A549 (cell line): ENCODE measurements around the gene GPATCH4. TPM values are rescaled to one million over a fixed set of nuclear protein-coding genes. Genes with fewer than 3 reads are reported as not detected.

Experiments
- ATAC-seq, 2 experiments: fragments of 200-7000 bp in 1 of 2; fragments of >200 bp in 1 of 2; cut with Nextera tagmentation in 1 of 2; cut with Tn5 transposase in 1 of 2; 3 replicates each; pipeline versions ENCODE4 v1.8.0 to v1.9.1; 2018 to 2020; ENCODE audit warnings: mild to moderate bottlenecking in 1 of 2, moderate library complexity in 1 of 2
- CTCF ChIA-PET: fragments of 300-600 bp; sonication (Branson Sonifier 250); formaldehyde crosslinking; extraction: SDS; loops from one replicate; lab custom pipeline; 2021; ENCODE audit warnings: antibody characterized with exemption, inconsistent platforms; lab: Yijun Ruan, JAX
- POLR2A ChIA-PET: fragments of 350-600 bp; formaldehyde crosslinking; extraction: SDS; loops from one replicate; lab custom pipeline; 2021; ENCODE audit warnings: antibody characterized with exemption, inconsistent platforms; lab: Yijun Ruan, JAX
- DNase-seq, 2 experiments: peaks; one replicate each; pipeline versions ENCODE4 v3.0.0 to v3.0.0-alpha.2; 2011 to 2016; ENCODE audit warnings: low read depth in 1 of 2, low spot score in 1 of 2
- FAIRE-seq: peaks from 2 replicates; lab custom pipeline; 2011; peaks lifted over from hg19 to GRCh38; lab: Jason Lieb, UNC
- H3K27ac ChIP-seq, 2 experiments: fragments of >200 bp; sonication (Bioruptor Twin); formaldehyde crosslinking; 3 replicates each; pipeline ENCODE4 v1.5.1; 2016 to 2017
- H3K4me1 ChIP-seq: fragments of >200 bp; sonication (Bioruptor Twin); formaldehyde crosslinking; 3 replicates; pipeline ENCODE4 v1.6.1; 2016
- H3K4me2 ChIP-seq: fragments of >200 bp; sonication (Bioruptor Twin); formaldehyde crosslinking; 3 replicates; pipeline ENCODE4 v1.6.1; 2016
- H3K4me3 ChIP-seq: fragments of >200 bp; sonication (Bioruptor Twin); formaldehyde crosslinking; 3 replicates; pipeline ENCODE4 v1.5.1; 2016
- H3K9me3 ChIP-seq: fragments of >200 bp; sonication (Bioruptor Twin); formaldehyde crosslinking; 3 replicates; pipeline ENCODE4 v1.6.1; 2016
- CTCF ChIP-seq: fragments of >200 bp; sonication (Bioruptor Twin); formaldehyde crosslinking; IDR thresholded peaks from 3 replicates; pipeline ENCODE4 v1.5.1; 2016
- FOSB ChIP-seq: fragments of 250-450 bp; sonication (Bioruptor Pico); IDR thresholded peaks from 2 replicates; pipeline ENCODE4 v1.5.0; 2020; ENCODE audit warnings: mild to moderate bottlenecking, moderate library complexity
- FOXS1 ChIP-seq: fragments of 250-450 bp; sonication (Bioruptor Pico); IDR thresholded peaks from 2 replicates; pipeline ENCODE4 v1.5.0; 2020; ENCODE audit warnings: mild to moderate bottlenecking, moderate library complexity
- GATA3 ChIP-seq: IDR thresholded peaks from 2 replicates; pipeline ENCODE4 v1.6.1; 2012; ENCODE audit warnings: borderline replicate concordance
- MAX ChIP-seq: IDR thresholded peaks from 2 replicates; pipeline ENCODE4 v1.6.1; 2012
- NPAS2 ChIP-seq: fragments of 250-450 bp; sonication (Bioruptor Pico); IDR thresholded peaks from 2 replicates; pipeline ENCODE4 v1.8.0; 2022; ENCODE audit warnings: mild to moderate bottlenecking, moderate library complexity, borderline replicate concordance
- NR3C1 ChIP-seq: fragments of >200 bp; sonication (Bioruptor Twin); formaldehyde crosslinking; IDR thresholded peaks from 3 replicates; pipeline ENCODE4 v1.6.1; 2017
- RAD21 ChIP-seq, 2 experiments: fragments of >200 bp in 1 of 2; sonication (Bioruptor Twin) in 1 of 2; formaldehyde crosslinking in 1 of 2; IDR thresholded peaks in 1 of 2; conservative IDR thresholded peaks in 1 of 2; 2 replicates in 1 of 2; 3 replicates in 1 of 2; pipeline ENCODE4 v1.6.1; 2012 to 2018; ENCODE audit warnings: inconsistent platforms in 1 of 2
- RARB ChIP-seq: fragments of 250-450 bp; sonication (Bioruptor Pico); IDR thresholded peaks from 2 replicates; pipeline ENCODE4 v1.8.0; 2021; ENCODE audit warnings: mild to moderate bottlenecking, moderate library complexity
- RNF2 ChIP-seq: fragments of 200-600 bp; sonication (generic); IDR thresholded peaks from 2 replicates; pipeline ENCODE4 v1.6.1; 2016; ENCODE audit warnings: low read depth, mild to moderate bottlenecking, antibody characterized with exemption, moderate library complexity, borderline replicate concordance
- SMC3 ChIP-seq: fragments of >200 bp; sonication (Bioruptor Twin); formaldehyde crosslinking; IDR thresholded peaks from 3 replicates; pipeline ENCODE4 v1.6.1; 2018; ENCODE audit warnings: inconsistent platforms
- WGBS: methylation state at CpG from one replicate; pipeline ENCODE4 v1.1.6; 2017; ENCODE audit errors: missing lambda C conversion rate; 5-methylcytosine and 5-hydroxymethylcytosine counted together
- polyA plus RNA-seq, 4 experiments: library from polyadenylated mRNA; depleted of rRNA in 3 of 4; stranded (reverse); fragments of >200 nt; fragmentation: RNase III in 1 of 4; extraction: RNeasy Plus Mini Kit Qiagen cat#74134 plus additional on column Dnase treatment in 1 of 4; gene quantifications; 2 replicates in 3 of 4; 3 replicates in 1 of 4; pipeline ENCODE4 v1.2.3, GENCODE V29; 2011 to 2017
- TF ChIP-seq, protein P1 (sequence below): fragments of 200-600 bp; sonication (generic); IDR thresholded peaks from 2 replicates; pipeline ENCODE4 v1.6.1; 2016; ENCODE audit warnings: antibody characterized with exemption, mild to moderate bottlenecking, moderate library complexity
- TF ChIP-seq, protein P2 (sequence below): fragments of 250-450 bp; sonication (Bioruptor Pico); IDR thresholded peaks from 2 replicates; pipeline ENCODE4 v1.5.0; 2021; ENCODE audit warnings: mild to moderate bottlenecking, moderate library complexity, borderline replicate concordance

The GPATCH4 gene
- polyA plus RNA-seq, 2 of the 4 experiments (the other 2 are of a cell fraction), result 68.1 to 85.2 TPM

- TF ChIP-seq FOXS1 (CRISPR knock-in tag), result no peak
- TF ChIP-seq FOSB, result no peak
Measured at GRCh38 chr1:156586323-156586722, 15.0 kb downstream of the GPATCH4 start (continued).

DNA sequence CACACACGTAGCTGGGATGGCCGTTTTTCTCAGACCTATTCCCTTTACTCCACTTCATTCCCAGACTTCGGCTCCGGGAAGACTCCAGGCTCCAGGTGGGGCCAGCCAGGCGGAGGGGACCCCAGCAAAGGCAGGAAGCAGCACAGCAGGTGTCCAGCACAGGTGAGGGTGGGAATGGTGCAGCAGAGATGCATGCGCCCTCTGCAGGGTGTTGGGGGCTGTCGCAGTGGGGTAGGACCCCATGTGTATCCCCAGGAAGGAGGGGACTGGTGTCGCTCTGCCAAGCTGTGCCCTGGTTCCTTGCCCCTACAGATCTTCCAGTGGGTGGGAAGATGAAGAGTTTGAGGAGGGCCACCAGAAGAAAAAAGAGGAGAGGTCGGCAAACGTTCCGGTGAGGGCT lies 16.5 kb downstream of the GPATCH4 start:
- DNase-seq, result peak in 1 of 2 experiments; percentile 57

More for the DNA sequence above, 16.5 kb downstream of the GPATCH4 start:
- no peak overlapping the region; a peak in 1 of 6 replicates for H3K27ac ChIP-seq
- no peak overlapping the region for H3K4me2 ChIP-seq
- no peak for FAIRE-seq
- ATAC-seq, result peak; percentile 48 to 79; a peak in 3 of 6 replicates
- H3K9me3 ChIP-seq, result no peaks in the 10 kb centered on the region
- 0 out of 3 replicates have a peak, but pooled peaks cover 4% of the 10 kb centered on the region for H3K4me1 ChIP-seq
- CTCF ChIA-PET, result interaction anchor here (0.8 to 12.5 kb wide), 13 partner anchors 10 to 199 kb away, joined by 3 to 135 read pairs (median 4); partner anchors contain the start of genes GPATCH4, IQGAP3 and MEF2D
- no peak for TF ChIP-seq MAX
- TF ChIP-seq FOSB, result no peak
- no peak for TF ChIP-seq GATA3
- no peak for TF ChIP-seq RARB (CRISPR knock-in tag)
- no peak for TF ChIP-seq NPAS2 (CRISPR knock-in tag)
- no peak for TF ChIP-seq NR3C1
- TF ChIP-seq, protein P1, sequence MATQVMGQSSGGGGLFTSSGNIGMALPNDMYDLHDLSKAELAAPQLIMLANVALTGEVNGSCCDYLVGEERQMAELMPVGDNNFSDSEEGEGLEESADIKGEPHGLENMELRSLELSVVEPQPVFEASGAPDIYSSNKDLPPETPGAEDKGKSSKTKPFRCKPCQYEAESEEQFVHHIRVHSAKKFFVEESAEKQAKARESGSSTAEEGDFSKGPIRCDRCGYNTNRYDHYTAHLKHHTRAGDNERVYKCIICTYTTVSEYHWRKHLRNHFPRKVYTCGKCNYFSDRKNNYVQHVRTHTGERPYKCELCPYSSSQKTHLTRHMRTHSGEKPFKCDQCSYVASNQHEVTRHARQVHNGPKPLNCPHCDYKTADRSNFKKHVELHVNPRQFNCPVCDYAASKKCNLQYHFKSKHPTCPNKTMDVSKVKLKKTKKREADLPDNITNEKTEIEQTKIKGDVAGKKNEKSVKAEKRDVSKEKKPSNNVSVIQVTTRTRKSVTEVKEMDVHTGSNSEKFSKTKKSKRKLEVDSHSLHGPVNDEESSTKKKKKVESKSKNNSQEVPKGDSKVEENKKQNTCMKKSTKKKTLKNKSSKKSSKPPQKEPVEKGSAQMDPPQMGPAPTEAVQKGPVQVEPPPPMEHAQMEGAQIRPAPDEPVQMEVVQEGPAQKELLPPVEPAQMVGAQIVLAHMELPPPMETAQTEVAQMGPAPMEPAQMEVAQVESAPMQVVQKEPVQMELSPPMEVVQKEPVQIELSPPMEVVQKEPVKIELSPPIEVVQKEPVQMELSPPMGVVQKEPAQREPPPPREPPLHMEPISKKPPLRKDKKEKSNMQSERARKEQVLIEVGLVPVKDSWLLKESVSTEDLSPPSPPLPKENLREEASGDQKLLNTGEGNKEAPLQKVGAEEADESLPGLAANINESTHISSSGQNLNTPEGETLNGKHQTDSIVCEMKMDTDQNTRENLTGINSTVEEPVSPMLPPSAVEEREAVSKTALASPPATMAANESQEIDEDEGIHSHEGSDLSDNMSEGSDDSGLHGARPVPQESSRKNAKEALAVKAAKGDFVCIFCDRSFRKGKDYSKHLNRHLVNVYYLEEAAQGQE, result no peak
- no peak; a peak in 2 of 5 replicates for TF ChIP-seq RAD21 (conservative IDR thresholded peaks at IDR 0.05 in 1 of 2, IDR thresholded peaks at IDR 0.05 in 1 of 2)
- 0 out of 3 replicates have a peak, but pooled peaks have one; percentile 16 for TF ChIP-seq SMC3
- no peak for TF ChIP-seq RNF2
- TF ChIP-seq, protein P2, sequence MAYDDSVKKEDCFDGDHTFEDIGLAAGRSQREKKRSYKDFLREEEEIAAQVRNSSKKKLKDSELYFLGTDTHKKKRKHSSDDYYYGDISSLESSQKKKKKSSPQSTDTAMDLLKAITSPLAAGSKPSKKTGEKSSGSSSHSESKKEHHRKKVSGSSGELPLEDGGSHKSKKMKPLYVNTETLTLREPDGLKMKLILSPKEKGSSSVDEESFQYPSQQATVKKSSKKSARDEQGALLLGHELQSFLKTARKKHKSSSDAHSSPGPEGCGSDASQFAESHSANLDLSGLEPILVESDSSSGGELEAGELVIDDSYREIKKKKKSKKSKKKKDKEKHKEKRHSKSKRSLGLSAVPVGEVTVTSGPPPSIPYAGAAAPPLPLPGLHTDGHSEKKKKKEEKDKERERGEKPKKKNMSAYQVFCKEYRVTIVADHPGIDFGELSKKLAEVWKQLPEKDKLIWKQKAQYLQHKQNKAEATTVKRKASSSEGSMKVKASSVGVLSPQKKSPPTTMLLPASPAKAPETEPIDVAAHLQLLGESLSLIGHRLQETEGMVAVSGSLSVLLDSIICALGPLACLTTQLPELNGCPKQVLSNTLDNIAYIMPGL (CRISPR knock-in tag), result no peak
- TF ChIP-seq CTCF, result 0 out of 3 replicates have a peak, but pooled peaks have one; percentile 23
- no peak overlapping the region for H3K4me3 ChIP-seq
- POLR2A ChIA-PET, result no interaction called here
- 44% methylated on average over 10 of the region's 11 CpGs for WGBS
